Mononuclear cell (primary cell): ENCODE data around the gene FADS3. TPM values are rescaled to one million over a fixed set of nuclear protein-coding genes. Genes with fewer than 3 reads are reported as not detected.

Source experiments
- H3K27me3 ChIP-seq: 2 replicates; pipeline ENCODE4 v1.6.0; 2011; ENCODE audit warnings: low read length, control low read depth; ENCODE audit not compliant: insufficient read depth
- H3K4me1 ChIP-seq: 2 replicates; pipeline ENCODE4 v1.5.1; 2011; ENCODE audit warnings: mild to moderate bottlenecking, low read length, control low read depth; ENCODE audit not compliant: insufficient read depth
- H3K4me3 ChIP-seq: 2 replicates; pipeline ENCODE4 v1.5.1; 2011; ENCODE audit warnings: mild to moderate bottlenecking, low read length, moderate library complexity
- H3K9me3 ChIP-seq: 2 replicates; pipeline ENCODE4 v1.5.1; 2011; ENCODE audit warnings: low read depth, mild to moderate bottlenecking, control low read depth, low read length
- total RNA-seq: library from RNA; depleted of rRNA; stranded (reverse); fragments of >200 nt; gene quantifications from one replicate; pipeline ENCODE4 v1.2.3, GENCODE V29; 2012

Gene FADS3
- total RNA-seq, 1 donor, result 7.0 TPM

- H3K4me3 ChIP-seq, result no peak overlapping the region
- H3K4me1 ChIP-seq, result peaks cover 38% of the 10 kb centered on the region
- H3K9me3 ChIP-seq, result no peaks in the 10 kb centered on the region
- peaks cover 26% of the 10 kb centered on the region for H3K27me3 ChIP-seq
Observed at GRCh38 chr11:61918938-61919704, 27.8 kb upstream of the FADS3 start.

DNA sequence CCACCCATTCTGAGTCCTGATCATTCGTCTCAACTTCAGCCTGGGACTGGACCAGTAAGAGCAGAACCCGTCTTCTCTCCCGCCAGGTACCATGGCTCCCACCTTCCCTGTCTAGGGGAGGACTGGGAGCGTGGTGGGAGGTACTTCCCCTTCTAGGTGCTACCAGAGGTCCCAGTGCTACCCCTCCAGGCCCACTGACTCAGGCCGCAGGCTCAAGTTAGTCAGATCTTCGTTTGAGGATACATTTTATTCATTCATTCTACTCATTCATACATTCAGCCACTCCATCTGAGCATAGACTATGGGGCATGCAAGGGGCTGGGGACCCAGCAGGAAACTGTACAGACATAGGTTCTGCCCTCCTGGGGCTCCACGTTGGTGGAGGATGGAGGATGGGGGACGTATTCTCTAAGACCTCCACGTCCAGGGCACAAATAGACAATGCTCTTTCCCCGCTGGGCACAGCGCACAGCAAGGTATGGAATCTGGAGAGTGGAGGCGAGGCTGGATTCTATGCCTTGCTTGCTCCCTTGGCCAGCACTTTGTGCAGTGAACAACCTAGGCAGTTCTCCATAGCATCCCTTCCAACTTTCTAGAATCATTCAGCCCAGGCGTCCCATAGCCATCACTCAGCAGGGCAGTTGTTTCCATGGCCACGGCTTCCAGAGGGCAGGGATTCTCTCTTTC lies 27.0 kb upstream of the FADS3 start:
- H3K4me1 ChIP-seq, result peaks cover 36% of the 10 kb centered on the region

DNA sequence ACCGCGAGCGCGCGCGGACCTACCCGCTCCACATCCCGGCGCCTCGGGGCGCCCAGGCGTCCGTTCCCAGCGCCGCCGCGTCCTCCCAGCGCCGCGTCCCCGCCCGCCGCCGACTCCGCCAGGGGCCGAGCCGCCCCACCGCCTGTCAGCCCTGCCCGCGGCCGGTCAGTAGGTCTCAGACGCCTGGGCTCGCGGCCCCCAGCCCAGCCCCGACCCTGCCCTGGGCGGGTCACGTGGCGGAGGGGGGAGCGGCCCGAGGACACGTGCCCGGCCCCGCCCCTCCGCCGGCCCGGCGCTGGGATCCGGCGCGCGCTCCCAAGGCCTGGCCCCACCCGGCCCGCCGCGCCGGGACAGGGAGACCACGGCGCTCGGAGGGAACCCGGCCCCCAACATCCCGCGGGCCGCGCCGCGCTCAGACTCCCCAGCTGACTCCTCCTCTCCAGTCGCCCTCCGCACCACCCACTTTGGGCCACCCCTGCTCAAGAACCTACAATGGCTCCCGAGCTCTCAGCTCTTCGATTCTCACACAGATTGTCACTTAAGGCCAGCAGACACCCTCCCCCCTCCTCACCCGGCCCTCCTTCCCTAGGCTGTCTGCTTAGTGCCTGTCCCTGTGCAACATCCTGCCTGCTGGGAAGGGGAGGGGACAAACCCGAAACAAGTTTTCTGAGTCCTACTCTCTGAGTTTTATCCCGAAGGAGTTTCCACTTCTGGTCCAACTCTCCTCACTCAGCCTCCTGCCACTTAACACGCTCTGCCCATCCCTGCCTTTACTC lies 26.2 kb upstream of the FADS3 start, which contains the start of gene RAB3IL1:
TSS of gene RAB3IL1 (minus strand) at position 233 of the 776 bp plus-strand sequence. CDS start at position 34, 199 bp downstream.
- H3K27me3 ChIP-seq, result peaks cover 29% of the 10 kb centered on the region
- H3K9me3 ChIP-seq, result no peaks in the 10 kb centered on the region
- no peak within 1 kb of the TSS for H3K4me3 ChIP-seq
- peaks cover 36% of the 10 kb centered on the region for H3K4me1 ChIP-seq

More for the DNA sequence above, 27.0 kb upstream of the FADS3 start:
- no peaks in the 10 kb centered on the region for H3K9me3 ChIP-seq
- H3K27me3 ChIP-seq, result peaks cover 29% of the 10 kb centered on the region
- no peak overlapping the region for H3K4me3 ChIP-seq

DNA sequence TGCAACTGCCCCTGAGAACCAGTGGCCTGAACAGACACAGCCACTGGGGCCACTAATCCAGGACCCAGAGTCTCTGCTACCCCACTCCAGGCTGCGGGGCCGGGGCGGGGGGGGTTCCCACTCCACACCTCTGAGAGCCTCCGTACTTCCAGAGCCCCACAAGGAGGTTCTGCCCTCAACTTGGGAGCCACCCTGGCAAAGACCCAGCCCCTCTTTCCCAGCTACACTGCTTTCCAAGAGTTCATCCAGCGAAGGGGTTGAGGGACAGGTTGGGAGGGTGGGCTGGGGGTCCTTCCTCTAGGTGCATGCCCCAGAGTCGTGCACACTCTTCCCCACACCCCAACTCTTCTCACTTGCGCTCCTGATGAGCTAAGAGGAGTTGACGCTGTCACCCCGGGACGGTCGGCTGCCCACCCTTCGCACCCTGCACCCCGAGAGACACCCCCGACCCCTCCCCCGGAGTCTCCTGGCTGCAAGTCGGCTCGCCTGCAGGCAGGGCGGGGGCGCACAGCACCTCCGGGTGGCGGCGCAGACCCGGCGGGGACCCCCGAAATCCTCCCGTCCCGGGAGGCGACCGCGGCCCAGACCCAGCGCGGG lies 25.5 kb upstream of the FADS3 start:
- H3K27me3 ChIP-seq, result peaks cover 29% of the 10 kb centered on the region
- no peaks in the 10 kb centered on the region for H3K9me3 ChIP-seq
- peaks cover 36% of the 10 kb centered on the region for H3K4me1 ChIP-seq
- no peak overlapping the region for H3K4me3 ChIP-seq

- H3K9me3 ChIP-seq, result no peaks in the 10 kb centered on the region
- H3K27me3 ChIP-seq, result peaks cover 29% of the 10 kb centered on the region
- peaks cover 36% of the 10 kb centered on the region for H3K4me1 ChIP-seq
- no peak overlapping the region for H3K4me3 ChIP-seq
Observed at GRCh38 chr11:61914471-61915171, 23.3 kb upstream of the FADS3 start.

- Histone ChIP-seq H3K4me3 (no peak overlapping the region), H3K4me1 (peaks cover 36% of the 10 kb centered on the region), H3K9me3 (no peaks in the 10 kb centered on the region), H3K27me3 (peaks cover 23% of the 10 kb centered on the region)
Observed at GRCh38 chr11:61913699-61914395, 22.5 kb upstream of the FADS3 start.

DNA sequence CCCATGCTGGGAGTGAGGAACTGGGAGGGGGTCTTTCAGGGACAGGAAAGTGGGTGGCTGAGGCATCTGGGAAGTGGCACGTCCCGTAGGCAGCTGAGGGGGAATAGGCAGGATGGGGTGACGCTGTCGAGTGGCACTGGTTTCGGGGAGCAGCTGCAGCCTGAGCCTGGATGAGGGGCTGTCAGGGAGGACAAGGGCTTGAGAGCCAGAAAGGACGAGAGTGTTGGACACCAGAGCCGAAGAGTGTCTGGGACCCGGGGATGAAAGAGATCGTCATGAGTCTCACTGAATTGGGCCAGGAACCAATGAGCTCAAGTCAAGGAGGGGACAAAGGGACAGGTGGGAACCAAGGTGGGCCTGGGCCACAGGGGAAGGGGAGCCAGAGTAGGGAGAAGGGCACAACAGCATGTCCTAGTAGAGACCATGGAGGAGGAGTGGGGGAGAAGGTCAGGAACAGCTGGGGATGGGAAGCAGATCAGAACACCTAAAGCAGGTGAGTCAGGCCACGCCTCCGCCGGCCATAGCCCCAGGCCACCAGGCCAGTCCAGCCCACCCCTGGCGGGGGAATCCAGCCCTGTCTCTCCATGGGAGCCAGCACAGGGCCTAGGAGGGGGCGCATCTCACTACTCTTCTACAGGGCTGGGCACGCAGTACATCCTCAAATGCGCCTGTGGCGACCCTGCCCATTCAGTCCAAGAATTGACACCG lies 21.8 kb upstream of the FADS3 start:
- Histone ChIP-seq H3K27me3 (peaks cover 16% of the 10 kb centered on the region), H3K9me3 (no peaks in the 10 kb centered on the region), H3K4me3 (no peak overlapping the region), H3K4me1 (peaks cover 36% of the 10 kb centered on the region)

DNA sequence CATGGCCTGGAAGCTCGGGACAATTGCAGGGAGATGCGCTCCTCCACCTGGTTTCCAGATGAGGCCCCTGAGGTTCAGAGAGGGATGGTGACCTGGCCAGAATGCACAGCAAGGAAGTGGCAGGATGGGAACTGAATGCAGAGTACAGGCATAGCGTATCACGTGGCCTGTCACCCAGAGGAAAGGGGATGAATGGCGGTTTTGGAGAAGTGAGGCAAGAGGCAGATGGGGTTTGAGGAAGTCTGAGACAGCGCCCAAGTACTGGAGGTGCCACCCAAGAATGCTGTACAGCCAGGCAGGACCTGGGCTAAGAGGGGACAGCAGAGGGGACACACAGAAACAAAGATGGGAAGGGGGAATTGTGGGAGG lies 21.2 kb upstream of the FADS3 start:
- Histone ChIP-seq H3K27me3 (peaks cover 10% of the 10 kb centered on the region), H3K4me3 (no peak overlapping the region), H3K4me1 (peaks cover 32% of the 10 kb centered on the region), H3K9me3 (no peaks in the 10 kb centered on the region)

DNA sequence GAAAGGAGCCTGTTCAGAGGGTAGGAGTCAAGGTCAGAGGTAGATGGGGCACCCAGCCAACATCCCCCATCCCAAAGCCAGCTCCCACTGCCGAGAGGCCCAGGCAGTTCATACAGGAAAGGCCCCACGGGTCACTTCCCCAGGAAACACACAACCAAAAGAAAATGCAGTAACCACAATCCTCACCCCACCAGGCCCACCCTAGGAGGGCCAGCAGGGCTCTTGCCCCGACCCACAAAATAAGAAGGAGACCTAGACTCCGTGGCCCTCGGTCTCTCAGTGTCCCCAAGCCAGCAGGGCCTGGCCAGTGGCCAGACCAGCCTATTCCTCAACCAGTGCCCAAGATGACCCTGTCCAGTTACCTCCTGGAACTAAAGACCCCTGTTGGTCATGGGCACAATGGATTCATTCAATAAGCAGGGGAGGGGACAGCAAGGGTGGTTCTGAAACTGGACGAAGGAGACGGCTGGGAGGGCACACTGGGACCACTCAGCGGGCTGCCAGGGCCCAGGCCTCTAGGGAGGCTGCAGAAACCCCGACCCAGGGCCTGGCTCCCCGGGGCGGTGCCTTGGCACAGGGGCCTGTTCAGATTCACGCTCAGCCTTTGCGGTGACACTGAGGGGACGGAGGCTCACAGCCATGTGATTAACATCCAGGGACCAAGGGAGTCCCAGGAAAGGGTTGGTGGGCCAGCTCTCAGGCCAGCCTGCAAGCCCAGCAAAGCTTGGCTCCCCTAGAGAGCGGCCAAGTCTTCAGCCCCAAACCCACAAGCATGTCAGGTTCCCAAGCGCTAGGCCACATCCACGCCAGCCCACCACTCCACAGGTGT lies 20.6 kb upstream of the FADS3 start:
- Histone ChIP-seq H3K9me3 (no peaks in the 10 kb centered on the region), H3K4me3 (no peak overlapping the region), H3K4me1 (peaks cover 30% of the 10 kb centered on the region), H3K27me3 (peaks cover 10% of the 10 kb centered on the region)

GRCh38 chr11:61911128-61911700 lies 19.9 kb upstream of the FADS3 start:
- H3K27me3 ChIP-seq, result peaks cover 5% of the 10 kb centered on the region
- no peaks in the 10 kb centered on the region for H3K9me3 ChIP-seq
- no peak overlapping the region for H3K4me3 ChIP-seq
- peaks cover 23% of the 10 kb centered on the region for H3K4me1 ChIP-seq

DNA sequence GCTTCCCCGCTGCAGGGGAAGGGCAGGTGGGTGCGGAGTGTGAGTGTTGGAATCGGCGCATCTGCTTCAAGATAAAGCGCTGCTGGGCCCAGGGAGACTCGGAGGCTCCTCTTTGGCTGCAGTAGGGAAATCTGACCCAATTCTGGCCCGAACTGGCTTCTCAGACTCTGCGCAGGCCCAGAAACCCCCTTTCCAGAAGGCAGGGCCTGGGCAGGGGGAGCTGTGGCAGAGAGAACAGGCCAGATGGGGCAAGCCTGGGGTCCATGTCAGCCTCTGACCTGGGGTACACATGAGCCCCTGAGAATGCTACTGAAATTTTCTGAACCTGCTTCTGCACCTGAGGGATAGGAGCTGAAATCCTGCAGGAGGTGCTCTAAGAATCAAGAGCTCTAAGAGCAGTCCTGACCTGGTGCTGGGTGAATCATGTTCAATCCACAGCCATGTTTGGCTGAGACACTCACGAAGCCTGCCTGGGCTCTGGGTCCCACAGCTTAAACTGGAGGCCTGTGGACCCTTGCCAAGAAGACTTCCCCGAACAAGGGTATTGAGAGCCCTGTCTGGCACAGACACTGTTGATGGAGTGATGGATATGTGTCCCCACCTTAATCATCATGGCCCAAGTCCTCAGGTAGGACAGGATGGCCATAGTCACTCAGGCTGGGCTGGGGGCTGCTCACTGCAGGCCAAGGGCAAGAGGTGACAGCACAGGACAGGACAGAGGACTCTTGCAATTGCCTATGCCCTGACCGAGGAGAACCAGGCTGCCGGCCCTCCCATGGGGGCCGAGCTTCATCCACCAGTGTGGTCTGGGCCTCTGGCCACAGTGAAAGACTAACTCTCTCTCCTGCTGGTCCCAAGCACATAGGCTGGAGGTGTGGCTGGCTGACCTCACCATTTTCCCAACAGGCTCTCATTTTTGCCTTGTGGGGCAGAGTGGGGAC lies 19.1 kb upstream of the FADS3 start:
- H3K27me3 ChIP-seq, result peaks cover 3% of the 10 kb centered on the region
- peaks cover 23% of the 10 kb centered on the region for H3K4me1 ChIP-seq
- no peak overlapping the region for H3K4me3 ChIP-seq
- H3K9me3 ChIP-seq, result no peaks in the 10 kb centered on the region
